HG03045 (cell line): ENCODE measurements around the gene CLN3.
"Not testable (repeated sequence)": the region's sequence is repeated elsewhere in the genome, so short reads cannot be mapped to it uniquely, and the experiment has no call there.

ENCODE experiments used
- ATAC-seq: cut with Tn5 transposase; IDR thresholded peaks from one replicate; pipeline ENCODE4 v1.9.1; 2021; ENCODE audit warnings: mild to moderate bottlenecking, moderate library complexity; ENCODE audit not compliant: unreplicated experiment

The CLN3 gene

GRCh38 chr16:28495098-28495793, 3.4 kb upstream of the CLN3 start:
- no peak for ATAC-seq

DNA sequence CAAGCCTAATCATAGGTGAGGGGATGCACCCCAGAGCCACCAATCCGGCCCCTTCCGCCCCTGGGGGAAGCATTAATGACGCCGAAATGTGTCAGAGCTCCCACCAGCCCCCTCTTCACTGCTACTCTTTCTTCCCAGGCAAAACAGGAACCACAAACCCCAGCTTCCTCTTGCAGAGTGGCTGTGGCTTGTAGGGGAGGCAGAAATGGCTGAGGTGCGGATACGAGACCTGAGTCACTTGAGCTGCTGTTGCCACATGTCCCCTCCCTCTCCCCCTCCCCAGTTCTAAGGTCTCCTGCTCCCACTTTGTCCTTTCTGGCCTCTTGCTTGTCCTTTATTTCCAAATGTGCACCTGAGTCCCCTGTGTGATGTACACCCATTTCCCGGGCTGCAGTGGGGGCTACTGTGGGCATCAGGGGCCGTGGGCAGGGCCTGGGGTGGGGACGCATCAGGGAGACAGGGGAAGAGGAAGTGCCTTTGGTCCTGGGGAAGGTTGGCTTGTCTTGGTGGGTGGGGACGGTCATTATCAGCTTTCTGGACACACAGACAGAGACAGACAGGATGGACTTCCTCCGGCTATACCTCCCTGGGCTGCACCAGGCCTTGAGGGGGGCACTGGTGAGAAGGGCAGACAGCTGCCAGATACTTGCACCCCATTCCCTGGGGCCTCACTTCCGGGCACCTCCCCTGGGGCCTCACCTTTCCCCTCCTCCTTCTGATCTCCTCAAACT, 2.4 kb upstream of the CLN3 start, which contains the start of gene APOBR:
Gene APOBR (plus strand): TSS at position 523 of the 731 bp plus-strand sequence. CDS start 39 bp downstream, at position 562.
- ATAC-seq, result no peak

GRCh38 chr16:28492511-28492910, 637 bp upstream of the CLN3 start:
- no peak for ATAC-seq

- ATAC-seq, result peak; percentile 19
These were observed 474 bp downstream of the CLN3 start for GRCh38 chr16:28491230-28491969.

DNA sequence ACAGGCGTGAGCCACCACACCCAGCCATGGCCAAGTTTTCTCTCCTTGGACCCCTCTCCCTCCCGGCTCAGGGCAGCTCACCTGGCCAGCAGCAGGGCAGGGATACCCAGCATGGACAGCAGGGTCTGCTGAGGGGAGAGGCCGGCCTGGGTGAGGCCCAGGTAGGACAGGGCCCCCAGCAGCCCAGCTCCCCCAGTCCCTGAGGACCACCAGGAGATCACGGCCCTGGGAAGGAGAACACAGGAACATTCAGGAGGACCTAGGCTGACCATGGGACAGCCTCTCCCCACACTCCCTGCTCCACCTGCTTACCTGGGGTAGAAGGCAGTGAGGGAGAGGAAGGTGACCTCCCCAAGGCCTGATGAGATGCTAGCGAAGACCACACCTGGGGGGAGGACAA, 5.6 kb downstream of the CLN3 start:
- no peak for ATAC-seq

- ATAC-seq, result not testable (repeated sequence)
These were observed 8.5 kb downstream of the CLN3 start for GRCh38 chr16:28483361-28483760.

DNA sequence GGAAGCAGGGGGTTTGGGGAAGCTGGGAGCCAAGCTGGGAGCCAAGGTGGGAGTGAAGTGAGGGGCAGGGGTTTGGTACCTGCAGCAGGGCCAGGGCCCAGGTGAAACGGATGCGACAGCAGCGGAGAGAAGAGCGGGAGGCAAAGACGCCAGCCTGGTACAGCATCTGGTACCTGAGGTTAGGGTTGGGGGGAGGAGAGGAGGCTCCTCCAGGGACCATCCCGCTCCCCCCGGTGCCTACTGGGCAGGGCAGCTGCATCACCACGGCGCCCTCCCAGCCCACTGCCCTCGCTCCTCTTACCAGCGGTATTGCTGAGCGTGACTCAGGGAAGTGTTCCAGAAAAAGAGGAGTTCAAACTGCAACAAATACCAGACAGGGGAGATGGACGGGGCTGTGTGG, 9.8 kb downstream of the CLN3 start:
- ATAC-seq, result no peak

GRCh38 chr16:28478506-28479180, 13.2 kb downstream of the CLN3 start:
- ATAC-seq, result no peak

DNA sequence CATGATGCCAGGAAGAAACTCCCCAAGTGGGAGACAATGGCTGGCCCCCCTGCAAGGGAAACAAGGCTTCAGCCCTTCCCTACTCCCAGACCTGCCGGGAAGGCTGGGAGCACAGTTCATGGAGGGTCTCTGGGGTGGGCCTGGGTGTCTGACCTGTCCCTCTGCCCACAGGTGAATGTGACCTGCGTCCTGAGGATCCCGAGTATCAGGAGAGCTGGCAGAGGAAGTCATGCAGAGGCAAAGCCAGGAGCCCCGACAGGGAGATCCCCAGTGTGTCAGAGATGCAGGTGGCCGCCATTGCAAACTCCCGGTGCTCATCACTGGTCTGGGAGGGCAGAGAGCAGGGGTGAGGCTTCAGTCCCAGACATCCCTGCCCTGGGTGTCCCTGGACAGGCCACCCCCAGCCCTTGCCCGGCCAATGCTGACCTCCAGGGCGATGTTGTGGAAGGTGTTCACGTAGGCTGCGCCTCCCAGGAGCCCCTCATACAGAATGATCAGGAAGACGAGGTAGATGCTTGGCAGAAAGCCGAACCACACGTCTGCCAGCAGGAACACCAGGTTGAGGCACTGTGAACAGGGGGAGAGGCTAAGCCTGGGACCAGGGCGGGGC, 14.5 kb downstream of the CLN3 start:
- ATAC-seq, result no peak

DNA sequence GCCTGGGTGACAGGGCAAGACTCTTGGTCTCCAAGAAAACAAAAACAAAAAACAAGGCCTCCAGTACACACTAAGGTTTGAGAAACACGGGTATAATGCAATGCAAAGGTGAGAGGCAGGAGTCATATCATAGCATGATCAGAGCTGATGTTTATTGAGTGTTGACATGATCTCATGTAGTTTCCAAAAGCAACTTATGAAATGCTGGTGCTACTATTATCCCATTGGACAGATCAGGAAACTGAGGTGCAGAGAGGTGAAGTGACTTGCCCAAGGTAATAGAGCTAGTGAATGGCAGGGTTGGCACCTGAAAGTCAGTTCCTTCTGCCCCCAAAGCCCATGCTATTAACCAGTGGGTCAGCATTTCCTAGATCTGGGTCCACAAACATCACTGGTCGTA, 16.7 kb downstream of the CLN3 start:
- no peak for ATAC-seq

GRCh38 chr16:28473714-28474265, 18.1 kb downstream of the CLN3 start:
- no peak for ATAC-seq

DNA sequence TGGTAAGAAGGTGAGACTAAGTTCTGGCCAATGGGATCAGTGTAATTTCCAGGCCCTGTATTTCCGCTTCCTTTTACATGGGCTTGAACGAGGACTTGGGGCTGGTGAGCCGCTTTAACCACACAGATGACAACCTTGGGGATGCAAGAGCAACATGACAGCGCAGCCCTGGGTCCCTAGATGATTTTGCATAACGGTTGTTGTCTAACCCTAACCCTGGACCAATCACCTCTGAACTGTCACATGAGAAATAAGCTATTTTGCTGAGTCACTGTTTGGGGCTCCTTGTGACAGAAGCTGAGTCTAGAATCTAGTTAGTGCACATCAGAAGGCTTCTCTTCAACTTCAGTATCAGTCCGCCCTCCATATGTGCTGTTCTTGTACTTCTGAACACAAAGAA, 44.8 kb downstream of the CLN3 start:
- ATAC-seq, result not testable (repeated sequence)

GRCh38 chr16:28446388-28446787, 45.5 kb downstream of the CLN3 start:
- ATAC-seq, result not testable (repeated sequence)

DNA sequence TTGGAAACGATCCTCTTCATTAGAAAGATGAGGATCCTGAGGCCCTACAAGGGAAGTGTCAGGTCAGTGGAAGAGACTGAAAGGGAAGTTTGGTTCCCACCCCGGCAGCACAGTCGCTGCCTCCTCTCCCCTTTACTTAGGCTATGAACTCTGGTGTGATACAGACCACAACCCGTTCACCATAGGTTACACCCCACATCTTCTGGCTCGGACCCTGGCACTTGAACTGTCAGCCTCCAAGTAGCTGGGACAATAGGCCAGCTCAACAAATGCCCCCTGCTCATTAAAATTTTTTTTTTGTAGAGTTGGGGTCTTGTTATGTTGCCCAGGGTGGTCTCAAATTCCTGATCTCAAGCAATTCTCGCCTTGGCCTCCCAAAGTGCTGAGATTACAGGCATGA, 47.9 kb downstream of the CLN3 start:
- not testable (repeated sequence) for ATAC-seq

DNA sequence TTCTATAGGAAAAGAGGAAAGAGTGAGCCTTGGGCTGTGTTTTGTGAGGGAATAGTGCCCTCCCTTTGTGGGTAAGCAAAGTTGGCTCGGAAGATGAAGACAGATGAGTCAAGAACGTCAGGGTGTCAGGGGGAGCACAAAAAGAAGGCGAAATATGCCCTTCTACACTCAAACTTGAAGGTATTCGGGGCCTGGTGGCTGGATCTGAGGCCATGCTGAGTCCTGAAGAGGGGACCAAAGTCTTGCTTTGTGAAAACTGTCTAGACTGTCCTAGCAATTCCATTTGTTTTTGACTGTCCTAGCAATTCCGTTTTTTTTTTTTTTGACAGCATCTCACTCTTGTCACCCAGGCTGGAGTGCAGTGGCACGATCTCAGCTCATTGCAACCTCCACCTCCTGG, 53.0 kb downstream of the CLN3 start:
- not testable (repeated sequence) for ATAC-seq

GRCh38 chr16:28435340-28435739, 56.5 kb downstream of the CLN3 start:
- not testable (repeated sequence) for ATAC-seq
